Astrocyte of the cerebellum (primary cell): ENCODE results near the gene AGAP2.
"Not testable (repeated sequence)": the region's sequence is repeated elsewhere in the genome, so short reads cannot be mapped to it uniquely, and the experiment has no call there.

Source experiments
- DNase-seq: peaks from one replicate; pipeline ENCODE4 v3.0.0-alpha.2; 2011; ENCODE audit warnings: low read depth
- H3K4me3 ChIP-seq: 2 replicates; pipeline ENCODE4 v1.5.1; 2011; ENCODE audit warnings: mild to moderate bottlenecking, low read depth, low read length, moderate library complexity
- in situ Hi-C: cut with HindIII; loops from 2 replicates; pipeline ENCODE4 v1.10.0; 2017; ENCODE audit warnings: low sequenced_read_pairs
- TF ChIP-seq, protein P1 (sequence below): IDR thresholded peaks from 2 replicates; pipeline ENCODE4 v1.5.1; 2012; ENCODE audit warnings: low read length, low read depth, moderate library complexity, mild to moderate bottlenecking; ENCODE audit errors: missing control alignments

The AGAP2 gene

GRCh38 chr12:57775563-57776246 lies 37.2 kb upstream of the AGAP2 start:
- in situ Hi-C loops: no loop called here
- TF ChIP-seq, protein P1, sequence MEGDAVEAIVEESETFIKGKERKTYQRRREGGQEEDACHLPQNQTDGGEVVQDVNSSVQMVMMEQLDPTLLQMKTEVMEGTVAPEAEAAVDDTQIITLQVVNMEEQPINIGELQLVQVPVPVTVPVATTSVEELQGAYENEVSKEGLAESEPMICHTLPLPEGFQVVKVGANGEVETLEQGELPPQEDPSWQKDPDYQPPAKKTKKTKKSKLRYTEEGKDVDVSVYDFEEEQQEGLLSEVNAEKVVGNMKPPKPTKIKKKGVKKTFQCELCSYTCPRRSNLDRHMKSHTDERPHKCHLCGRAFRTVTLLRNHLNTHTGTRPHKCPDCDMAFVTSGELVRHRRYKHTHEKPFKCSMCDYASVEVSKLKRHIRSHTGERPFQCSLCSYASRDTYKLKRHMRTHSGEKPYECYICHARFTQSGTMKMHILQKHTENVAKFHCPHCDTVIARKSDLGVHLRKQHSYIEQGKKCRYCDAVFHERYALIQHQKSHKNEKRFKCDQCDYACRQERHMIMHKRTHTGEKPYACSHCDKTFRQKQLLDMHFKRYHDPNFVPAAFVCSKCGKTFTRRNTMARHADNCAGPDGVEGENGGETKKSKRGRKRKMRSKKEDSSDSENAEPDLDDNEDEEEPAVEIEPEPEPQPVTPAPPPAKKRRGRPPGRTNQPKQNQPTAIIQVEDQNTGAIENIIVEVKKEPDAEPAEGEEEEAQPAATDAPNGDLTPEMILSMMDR: no peak
- no peak for DNase-seq
- H3K4me3 ChIP-seq: no peak overlapping the region

- TF ChIP-seq, protein P1: no peak
- in situ Hi-C loops: no loop called here
- no peak overlapping the region for H3K4me3 ChIP-seq
- no peak for DNase-seq
Measured at GRCh38 chr12:57775044-57775443, 36.5 kb upstream of the AGAP2 start.

GRCh38 chr12:57774634-57775033 lies 36.1 kb upstream of the AGAP2 start:
- in situ Hi-C loops, H3K4me3 ChIP-seq, DNase-seq: not testable (repeated sequence)

DNA sequence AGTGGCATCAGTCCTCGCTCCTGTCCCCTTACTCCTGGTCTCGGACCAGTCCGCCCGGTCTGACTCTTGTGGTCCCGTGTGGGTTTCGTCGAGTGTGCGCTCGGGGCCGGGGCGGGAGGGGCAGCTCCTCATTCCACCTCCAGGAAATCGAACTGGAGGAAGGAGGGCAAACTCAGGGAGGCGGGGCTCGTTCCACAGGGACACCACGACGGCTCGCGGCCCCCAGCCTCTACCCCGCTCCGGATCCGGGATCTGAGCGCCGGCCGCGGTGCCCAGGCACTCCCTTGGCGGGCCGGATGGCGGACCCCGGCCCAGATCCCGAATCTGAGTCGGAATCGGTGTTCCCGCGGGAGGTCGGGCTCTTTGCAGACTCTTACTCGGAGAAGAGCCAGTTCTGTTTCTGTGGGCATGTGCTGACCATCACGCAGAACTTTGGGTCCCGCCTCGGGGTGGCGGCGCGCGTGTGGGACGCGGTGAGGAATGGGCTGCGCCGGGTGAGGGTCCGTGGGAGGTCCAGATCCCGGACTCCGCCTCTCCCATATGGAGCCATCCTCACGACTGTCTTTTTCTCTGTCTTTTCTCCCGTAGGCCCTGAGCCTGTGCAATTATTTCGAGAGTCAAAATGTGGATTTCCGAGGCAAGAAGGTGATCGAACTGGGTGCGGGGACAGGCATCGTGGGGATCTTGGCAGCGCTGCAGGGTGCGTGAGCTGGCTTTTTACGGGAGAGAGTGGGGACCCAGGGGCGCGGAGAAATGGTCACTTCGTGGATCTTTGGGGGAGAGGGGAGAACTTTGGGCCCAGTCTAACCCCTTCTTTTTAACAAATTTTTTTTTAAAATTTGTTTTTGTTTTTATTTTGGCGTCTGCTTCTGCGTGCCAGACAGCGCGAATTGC lies 34.1 kb upstream of the AGAP2 start, which contains the start of gene EEF1AKMT3:
Gene EEF1AKMT3, plus strand, starts transcription at position 186 of the 894 bp plus-strand sequence. Its CDS starts 111 bp downstream, at position 297.
- no peak for DNase-seq
- TF ChIP-seq, protein P1: no peak
- H3K4me3 ChIP-seq: peak within 1 kb of the TSS; percentile 90
- in situ Hi-C loops: no loop called here

- TF ChIP-seq, protein P1: no peak
- DNase-seq: peak; percentile 92
- peak within 1 kb of the TSS; percentile 90 for H3K4me3 ChIP-seq
- in situ Hi-C loops: no loop called here
Measured at GRCh38 chr12:57771873-57772428, 33.4 kb upstream of the AGAP2 start, which contains the start of gene METTL1. TSS of gene METTL1 (minus strand) at chr12:57772105. CDS start at chr12:57772083, 22 bp downstream.

DNA sequence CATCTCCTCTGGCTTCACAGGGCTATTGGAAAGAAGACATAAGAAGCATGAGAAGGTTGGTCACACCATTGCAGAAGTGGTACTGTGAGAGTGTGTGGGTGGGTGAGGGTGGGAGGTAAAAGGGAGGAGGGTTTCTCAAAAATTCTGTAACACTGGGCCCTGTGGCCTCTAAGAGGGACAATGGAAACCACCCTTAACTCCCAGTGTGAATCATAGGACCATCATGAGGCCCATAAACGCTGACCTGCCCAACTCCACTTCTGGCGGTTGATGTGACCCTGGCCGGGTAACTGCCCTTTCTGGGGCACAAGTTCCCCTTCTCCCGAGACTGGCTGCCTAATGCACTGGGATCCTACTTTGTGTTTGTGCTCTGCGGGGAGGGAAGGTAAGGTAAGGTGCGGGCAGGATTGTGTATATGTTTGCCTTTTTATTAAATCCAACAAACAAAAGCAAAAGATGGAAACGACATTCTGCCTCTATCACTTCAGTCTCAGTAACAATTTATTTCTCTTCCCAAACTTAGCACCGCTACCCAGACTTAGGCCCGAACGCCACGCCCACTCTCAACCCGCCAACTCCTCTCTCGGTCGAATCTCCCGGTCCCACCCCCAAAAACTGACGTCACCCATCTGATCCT lies 32.8 kb upstream of the AGAP2 start:
- peak; percentile 80 for DNase-seq
- H3K4me3 ChIP-seq: peak overlapping the region; percentile 90
- in situ Hi-C loops: no loop called here
- TF ChIP-seq, protein P1: no peak
